GM12878 (cell line): ENCODE data around the gene EIF4EBP2. TPM values are rescaled to one million over a fixed set of nuclear protein-coding genes. Genes with fewer than 3 reads are reported as not detected.

Experiments used
- ASH2L ChIP-seq: fragments of 300-600, 200-600 bp; sonication (generic); IDR thresholded peaks from 2 replicates; pipeline ENCODE4 v1.6.1; 2017; ENCODE audit warnings: low read depth, mild to moderate bottlenecking, borderline replicate concordance
- BMI1 ChIP-seq: fragments of 450-650 bp; IDR thresholded peaks from 2 replicates; pipeline ENCODE4 v1.6.1; 2016; ENCODE audit warnings: mild to moderate bottlenecking, moderate library complexity, borderline replicate concordance
- CHD4 ChIP-seq: fragments of 200-600 bp; sonication (generic); IDR thresholded peaks from 2 replicates; pipeline ENCODE4 v1.6.1; 2016; ENCODE audit warnings: mild to moderate bottlenecking
- CREB1 ChIP-seq: IDR thresholded peaks from 2 replicates; pipeline ENCODE4 v1.6.1; 2012; ENCODE audit warnings: low read depth, mild to moderate bottlenecking, inconsistent platforms
- CREM ChIP-seq: IDR thresholded peaks from 2 replicates; pipeline ENCODE4 v1.6.1; 2014; ENCODE audit warnings: antibody characterized with exemption, low read depth
- EP300 ChIP-seq, 2 experiments: fragments of 150-350 bp in 1 of 2; IDR thresholded peaks; 2 replicates each; pipeline ENCODE4 v1.6.1; 2011 to 2012; ENCODE audit warnings: low read depth in 2 of 2, low read length in 2 of 2, borderline replicate concordance in 1 of 2, improper control_type of control experiment in 1 of 2, inconsistent platforms in 1 of 2; ENCODE audit not compliant: control insufficient read depth in 1 of 2
- HCFC1 ChIP-seq: fragments of 150-350 bp; IDR thresholded peaks from 2 replicates; pipeline ENCODE4 v1.6.1; 2014; ENCODE audit warnings: low read length
- IKZF2 ChIP-seq, 2 experiments: fragments of 450-650 bp; IDR thresholded peaks; 2 replicates each; pipeline ENCODE4 v1.6.1; 2017; ENCODE audit warnings: mild to moderate bottlenecking in 2 of 2, moderate library complexity in 2 of 2
- KAT2A ChIP-seq: conservative IDR thresholded peaks from 2 replicates; pipeline ENCODE4 v1.6.1; 2011; ENCODE audit warnings: low read depth, low read length; ENCODE audit not compliant: control insufficient read depth
- KLF5 ChIP-seq: fragments of 450-650 bp; IDR thresholded peaks from 2 replicates; pipeline ENCODE4 v1.6.1; 2014; ENCODE audit warnings: mild to moderate bottlenecking; ENCODE audit not compliant: partially characterized antibody
- MEF2B ChIP-seq: fragments of 450-650 bp; IDR thresholded peaks from 2 replicates; pipeline ENCODE4 v1.6.1; 2018; ENCODE audit warnings: mild to moderate bottlenecking, moderate library complexity; ENCODE audit not compliant: partially characterized antibody, poor library complexity, severe bottlenecking
- MYB ChIP-seq: fragments of 150-350 bp; IDR thresholded peaks from 2 replicates; pipeline ENCODE4 v1.6.1; 2014; ENCODE audit warnings: mild to moderate bottlenecking, low read depth, low read length, borderline replicate concordance
- NR2C2 ChIP-seq: IDR thresholded peaks from 2 replicates; pipeline ENCODE4 v1.6.1; 2011; ENCODE audit warnings: borderline replicate concordance, low read depth; ENCODE audit not compliant: control insufficient read depth, insufficient read length
- POU2F2 ChIP-seq: IDR thresholded peaks from 3 replicates; pipeline ENCODE4 v1.6.1; 2011; ENCODE audit warnings: low read depth, mild to moderate bottlenecking, low read length, borderline replicate concordance
- RCOR1 ChIP-seq: conservative IDR thresholded peaks from 2 replicates; pipeline ENCODE4 v1.6.1; 2012; ENCODE audit warnings: low read depth, low read length, improper control_type of control experiment
- RUNX3 ChIP-seq: IDR thresholded peaks from 2 replicates; pipeline ENCODE4 v1.6.1; 2012; ENCODE audit warnings: low read length, inconsistent platforms
- SMAD1 ChIP-seq: fragments of 450-650 bp; IDR thresholded peaks from 2 replicates; pipeline ENCODE4 v1.6.1; 2018; ENCODE audit warnings: mild to moderate bottlenecking, low read depth; ENCODE audit not compliant: partially characterized antibody
- SUPT20H ChIP-seq: IDR thresholded peaks from 2 replicates; pipeline ENCODE4 v1.6.1; 2011; ENCODE audit warnings: low read depth, mild to moderate bottlenecking, low read length, moderate library complexity, borderline replicate concordance; ENCODE audit not compliant: control insufficient read depth
- polyA plus RNA-seq, 11 experiments: library from polyadenylated mRNA; depleted of rRNA in 4 of 11; unstranded in 6 of 11; stranded (reverse) in 5 of 11; fragments of >200 nt; fragmentation: Nextera tagmentation in 4 of 11; fragmentation: Illumina TruSeq in 1 of 11; extraction: Ambion mirVana in 4 of 11; extraction: Trizol in 1 of 11; gene quantifications; 1 replicate in 1 of 11; 2 replicates in 10 of 11; pipeline versions ENCODE4 v1.2.1 to v1.2.3, GENCODE V29; 2011 to 2016; ENCODE audit warnings: inconsistent platforms in 2 of 11, missing spikeins in 2 of 11, low read depth in 1 of 11
- total RNA-seq, 4 experiments: library from RNA; depleted of rRNA in 3 of 4; stranded (reverse); fragments of >200 nt in 3 of 4; fragmentation: Illumina TruSeq in 1 of 4; extraction: Trizol in 1 of 4; gene quantifications; 2 replicates each; pipeline versions ENCODE4 v1.2.1 to v1.2.3, GENCODE V29; 2013 to 2021
- TF ChIP-seq, protein P1 (sequence below): fragments of 450-650 bp; formaldehyde crosslinking; IDR thresholded peaks from 2 replicates; pipeline ENCODE4 v1.4.0; 2020; ENCODE audit warnings: mild to moderate bottlenecking, moderate library complexity
- TF ChIP-seq, protein P2 (sequence below): fragments of 450-650 bp; IDR thresholded peaks from 2 replicates; pipeline ENCODE4 v1.6.1; 2018; ENCODE audit warnings: mild to moderate bottlenecking, low read depth, moderate library complexity; ENCODE audit not compliant: partially characterized antibody
- TF ChIP-seq, protein P3 (sequence below): fragments of 450-650 bp; IDR thresholded peaks from 2 replicates; pipeline ENCODE4 v1.6.1; 2017; ENCODE audit warnings: antibody characterized with exemption, mild to moderate bottlenecking, moderate library complexity

The EIF4EBP2 gene
- total and polyA plus RNA-seq, 10 of the 15 experiments (the other 5 are each of a cell fraction or from before 2014, with no cell fraction given): 14.4 to 51.3 (median 28.9) TPM

DNA sequence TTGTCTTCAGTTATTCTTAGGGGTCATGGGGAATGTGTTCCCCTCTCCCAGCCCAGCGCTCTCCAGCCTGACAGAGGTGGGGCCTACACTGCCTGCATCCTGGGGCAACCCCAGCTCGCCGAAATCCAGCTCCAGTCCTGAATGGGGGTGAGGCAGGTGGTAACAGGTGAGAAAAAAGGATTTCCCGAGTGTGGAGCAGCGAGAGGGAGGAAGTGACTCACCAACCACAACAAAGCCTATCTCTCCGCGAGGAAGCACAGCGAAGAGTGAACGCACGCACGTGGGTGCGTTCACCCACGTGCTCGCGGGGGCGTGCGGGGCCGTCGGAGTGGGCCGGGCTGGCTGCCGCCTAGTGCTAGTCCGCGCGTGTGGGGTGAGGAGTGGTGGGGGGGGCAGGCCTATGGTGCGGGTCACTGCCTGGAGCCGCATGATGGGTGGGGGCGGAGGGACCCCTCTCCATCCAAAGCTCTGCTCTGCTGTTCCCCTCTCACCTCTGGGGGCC lies 73.8 kb downstream of the EIF4EBP2 start (continued):
- no peak for TF ChIP-seq NR2C2
- TF ChIP-seq, protein P1, sequence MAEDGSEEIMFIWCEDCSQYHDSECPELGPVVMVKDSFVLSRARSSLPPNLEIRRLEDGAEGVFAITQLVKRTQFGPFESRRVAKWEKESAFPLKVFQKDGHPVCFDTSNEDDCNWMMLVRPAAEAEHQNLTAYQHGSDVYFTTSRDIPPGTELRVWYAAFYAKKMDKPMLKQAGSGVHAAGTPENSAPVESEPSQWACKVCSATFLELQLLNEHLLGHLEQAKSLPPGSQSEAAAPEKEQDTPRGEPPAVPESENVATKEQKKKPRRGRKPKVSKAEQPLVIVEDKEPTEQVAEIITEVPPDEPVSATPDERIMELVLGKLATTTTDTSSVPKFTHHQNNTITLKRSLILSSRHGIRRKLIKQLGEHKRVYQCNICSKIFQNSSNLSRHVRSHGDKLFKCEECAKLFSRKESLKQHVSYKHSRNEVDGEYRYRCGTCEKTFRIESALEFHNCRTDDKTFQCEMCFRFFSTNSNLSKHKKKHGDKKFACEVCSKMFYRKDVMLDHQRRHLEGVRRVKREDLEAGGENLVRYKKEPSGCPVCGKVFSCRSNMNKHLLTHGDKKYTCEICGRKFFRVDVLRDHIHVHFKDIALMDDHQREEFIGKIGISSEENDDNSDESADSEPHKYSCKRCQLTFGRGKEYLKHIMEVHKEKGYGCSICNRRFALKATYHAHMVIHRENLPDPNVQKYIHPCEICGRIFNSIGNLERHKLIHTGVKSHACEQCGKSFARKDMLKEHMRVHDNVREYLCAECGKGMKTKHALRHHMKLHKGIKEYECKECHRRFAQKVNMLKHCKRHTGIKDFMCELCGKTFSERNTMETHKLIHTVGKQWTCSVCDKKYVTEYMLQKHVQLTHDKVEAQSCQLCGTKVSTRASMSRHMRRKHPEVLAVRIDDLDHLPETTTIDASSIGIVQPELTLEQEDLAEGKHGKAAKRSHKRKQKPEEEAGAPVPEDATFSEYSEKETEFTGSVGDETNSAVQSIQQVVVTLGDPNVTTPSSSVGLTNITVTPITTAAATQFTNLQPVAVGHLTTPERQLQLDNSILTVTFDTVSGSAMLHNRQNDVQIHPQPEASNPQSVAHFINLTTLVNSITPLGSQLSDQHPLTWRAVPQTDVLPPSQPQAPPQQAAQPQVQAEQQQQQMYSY (CRISPR knock-in tag): no peak
- no peak for TF ChIP-seq MEF2B
- TF ChIP-seq MYB: no peak
- TF ChIP-seq HCFC1: no peak
- TF ChIP-seq KLF5: no peak
- TF ChIP-seq, protein P2, sequence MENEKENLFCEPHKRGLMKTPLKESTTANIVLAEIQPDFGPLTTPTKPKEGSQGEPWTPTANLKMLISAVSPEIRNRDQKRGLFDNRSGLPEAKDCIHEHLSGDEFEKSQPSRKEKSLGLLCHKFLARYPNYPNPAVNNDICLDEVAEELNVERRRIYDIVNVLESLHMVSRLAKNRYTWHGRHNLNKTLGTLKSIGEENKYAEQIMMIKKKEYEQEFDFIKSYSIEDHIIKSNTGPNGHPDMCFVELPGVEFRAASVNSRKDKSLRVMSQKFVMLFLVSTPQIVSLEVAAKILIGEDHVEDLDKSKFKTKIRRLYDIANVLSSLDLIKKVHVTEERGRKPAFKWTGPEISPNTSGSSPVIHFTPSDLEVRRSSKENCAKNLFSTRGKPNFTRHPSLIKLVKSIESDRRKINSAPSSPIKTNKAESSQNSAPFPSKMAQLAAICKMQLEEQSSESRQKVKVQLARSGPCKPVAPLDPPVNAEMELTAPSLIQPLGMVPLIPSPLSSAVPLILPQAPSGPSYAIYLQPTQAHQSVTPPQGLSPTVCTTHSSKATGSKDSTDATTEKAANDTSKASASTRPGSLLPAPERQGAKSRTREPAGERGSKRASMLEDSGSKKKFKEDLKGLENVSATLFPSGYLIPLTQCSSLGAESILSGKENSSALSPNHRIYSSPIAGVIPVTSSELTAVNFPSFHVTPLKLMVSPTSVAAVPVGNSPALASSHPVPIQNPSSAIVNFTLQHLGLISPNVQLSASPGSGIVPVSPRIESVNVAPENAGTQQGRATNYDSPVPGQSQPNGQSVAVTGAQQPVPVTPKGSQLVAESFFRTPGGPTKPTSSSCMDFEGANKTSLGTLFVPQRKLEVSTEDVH: no peak
- TF ChIP-seq CREM: peak; percentile 79; the same call in 1 of the 2 replicates
- TF ChIP-seq SUPT20H: no peak
- TF ChIP-seq CREB1: peak; percentile 67; the same call in 1 of the 2 replicates
- TF ChIP-seq POU2F2: no peak
- no peak for TF ChIP-seq KAT2A
- TF ChIP-seq CHD4: no peak
- TF ChIP-seq IKZF2 (IDR thresholded peaks at IDR 0.05): peak; percentile 92 to 95
- no peak for TF ChIP-seq ASH2L
- TF ChIP-seq RUNX3: peak; percentile 95
- TF ChIP-seq EP300 (IDR thresholded peaks at IDR 0.05; ENCODE audit: borderline replicate concordance in 1 of 2, control insufficient read depth in 1 of 2, low read depth in 2 of 2, low read length in 2 of 2): peak in 1 of 2 experiments; percentile 61; a peak in 2 of 4 replicates
- TF ChIP-seq, protein P3, sequence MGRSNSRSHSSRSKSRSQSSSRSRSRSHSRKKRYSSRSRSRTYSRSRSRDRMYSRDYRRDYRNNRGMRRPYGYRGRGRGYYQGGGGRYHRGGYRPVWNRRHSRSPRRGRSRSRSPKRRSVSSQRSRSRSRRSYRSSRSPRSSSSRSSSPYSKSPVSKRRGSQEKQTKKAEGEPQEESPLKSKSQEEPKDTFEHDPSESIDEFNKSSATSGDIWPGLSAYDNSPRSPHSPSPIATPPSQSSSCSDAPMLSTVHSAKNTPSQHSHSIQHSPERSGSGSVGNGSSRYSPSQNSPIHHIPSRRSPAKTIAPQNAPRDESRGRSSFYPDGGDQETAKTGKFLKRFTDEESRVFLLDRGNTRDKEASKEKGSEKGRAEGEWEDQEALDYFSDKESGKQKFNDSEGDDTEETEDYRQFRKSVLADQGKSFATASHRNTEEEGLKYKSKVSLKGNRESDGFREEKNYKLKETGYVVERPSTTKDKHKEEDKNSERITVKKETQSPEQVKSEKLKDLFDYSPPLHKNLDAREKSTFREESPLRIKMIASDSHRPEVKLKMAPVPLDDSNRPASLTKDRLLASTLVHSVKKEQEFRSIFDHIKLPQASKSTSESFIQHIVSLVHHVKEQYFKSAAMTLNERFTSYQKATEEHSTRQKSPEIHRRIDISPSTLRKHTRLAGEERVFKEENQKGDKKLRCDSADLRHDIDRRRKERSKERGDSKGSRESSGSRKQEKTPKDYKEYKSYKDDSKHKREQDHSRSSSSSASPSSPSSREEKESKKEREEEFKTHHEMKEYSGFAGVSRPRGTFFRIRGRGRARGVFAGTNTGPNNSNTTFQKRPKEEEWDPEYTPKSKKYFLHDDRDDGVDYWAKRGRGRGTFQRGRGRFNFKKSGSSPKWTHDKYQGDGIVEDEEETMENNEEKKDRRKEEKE: no peak
- no peak for TF ChIP-seq RCOR1
- TF ChIP-seq BMI1: no peak
- no peak for TF ChIP-seq SMAD1
